ENCODE results near the gene YWHAG. TPM values are rescaled to one million over a fixed set of nuclear protein-coding genes. Genes with fewer than 3 reads are reported as not detected.

Gene YWHAG
- total RNA-seq, 1 experiment from 2014 or later = 241 TPM

DNA sequence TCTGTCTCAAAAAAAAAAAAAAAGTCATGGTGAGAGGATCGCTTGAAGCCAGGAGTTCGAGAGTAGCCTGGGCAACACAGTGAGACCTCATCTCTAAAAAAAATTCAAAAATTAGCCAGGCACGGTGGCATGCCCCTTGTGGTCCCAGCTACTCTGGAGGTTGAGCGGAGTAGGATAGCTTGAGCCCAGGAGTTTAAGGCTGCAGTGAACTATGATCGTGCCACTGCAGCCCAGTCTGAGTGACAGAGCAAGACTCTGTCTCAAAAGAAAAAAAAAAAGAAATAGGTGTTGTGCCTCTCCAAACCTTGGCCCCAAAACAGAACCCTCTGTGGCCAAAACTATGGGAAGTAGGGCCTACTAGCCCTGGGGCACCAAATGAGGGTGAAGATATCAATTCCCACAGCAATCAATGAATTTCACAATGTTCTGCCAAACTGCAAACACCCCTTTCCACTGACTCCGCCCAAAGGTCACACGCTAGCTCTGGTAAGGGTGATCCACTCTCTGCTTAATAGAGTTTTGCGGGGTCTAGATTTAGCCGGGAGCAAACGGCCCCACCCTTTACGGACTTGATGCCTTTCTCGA lies 33.8 kb upstream of the YWHAG start:
- no peak overlapping the region for H3K9ac ChIP-seq (ENCODE audit: extremely low read depth, insufficient read length, low read length)
- H3K23ac ChIP-seq (ENCODE audit: insufficient read length, low read depth, low read length) = no peak overlapping the region
- Mint-ChIP-seq H3K4me3 (peak overlapping the region; percentile 58 to 76), H3K36me3 (ENCODE audit: insufficient read depth in 1 of 3, low read depth in 3 of 3) (peaks cover 2 to 4% (median 4%) of the 10 kb centered on the region in 3 experiments; a peak in 4 of 7 replicates), H3K27ac (peak overlapping the region in 1 of 3 experiments; percentile 83; a peak in 1 of 7 replicates), H3K27me3 (ENCODE audit: low read depth) (peaks cover 2% of the 10 kb centered on the region; the same call in 1 of the 2 replicates), H3K4me1 (peaks cover 33 to 43% of the 10 kb centered on the region in 2 experiments), H3K9me3 (no peaks in the 10 kb centered on the region; a peak in 1 of 5 replicates)
- no peaks in the 10 kb centered on the region for H3K9me3 ChIP-seq (ENCODE audit: control insufficient read depth, low read depth, low read length)
- no peak overlapping the region for H2BK15ac ChIP-seq (ENCODE audit: low read depth, low read length)
- TF ChIP-seq, protein P1, sequence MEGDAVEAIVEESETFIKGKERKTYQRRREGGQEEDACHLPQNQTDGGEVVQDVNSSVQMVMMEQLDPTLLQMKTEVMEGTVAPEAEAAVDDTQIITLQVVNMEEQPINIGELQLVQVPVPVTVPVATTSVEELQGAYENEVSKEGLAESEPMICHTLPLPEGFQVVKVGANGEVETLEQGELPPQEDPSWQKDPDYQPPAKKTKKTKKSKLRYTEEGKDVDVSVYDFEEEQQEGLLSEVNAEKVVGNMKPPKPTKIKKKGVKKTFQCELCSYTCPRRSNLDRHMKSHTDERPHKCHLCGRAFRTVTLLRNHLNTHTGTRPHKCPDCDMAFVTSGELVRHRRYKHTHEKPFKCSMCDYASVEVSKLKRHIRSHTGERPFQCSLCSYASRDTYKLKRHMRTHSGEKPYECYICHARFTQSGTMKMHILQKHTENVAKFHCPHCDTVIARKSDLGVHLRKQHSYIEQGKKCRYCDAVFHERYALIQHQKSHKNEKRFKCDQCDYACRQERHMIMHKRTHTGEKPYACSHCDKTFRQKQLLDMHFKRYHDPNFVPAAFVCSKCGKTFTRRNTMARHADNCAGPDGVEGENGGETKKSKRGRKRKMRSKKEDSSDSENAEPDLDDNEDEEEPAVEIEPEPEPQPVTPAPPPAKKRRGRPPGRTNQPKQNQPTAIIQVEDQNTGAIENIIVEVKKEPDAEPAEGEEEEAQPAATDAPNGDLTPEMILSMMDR (conservative IDR thresholded peaks at IDR 0.05) = no peak
- H4K20me1 ChIP-seq (ENCODE audit: control insufficient read depth, insufficient read depth, insufficient read length) = no peaks in the 10 kb centered on the region
- peak overlapping the region; percentile 6 for H3K18ac ChIP-seq (ENCODE audit: insufficient read length, low read depth, low read length)
- no peak overlapping the region for H2BK20ac ChIP-seq (ENCODE audit: low read depth, low read length, poor library complexity, severe bottlenecking)
- no peak overlapping the region for H2BK12ac ChIP-seq (ENCODE audit: insufficient read length, low read depth, low read length)
- no peak overlapping the region for H3T11ph ChIP-seq (ENCODE audit: low read length)
- no peak overlapping the region for H3K56ac ChIP-seq (ENCODE audit: insufficient read length, low read depth, low read length)
- peak overlapping the region; percentile 14; the same call in 1 of the 2 replicates for H3K14ac ChIP-seq (ENCODE audit: insufficient read depth, low read length)
- H3K27ac ChIP-seq (ENCODE audit: insufficient read length, low read depth, low read length) = no peak overlapping the region
- H3K27me3 ChIP-seq (ENCODE audit: insufficient read depth, low read length) = no peaks in the 10 kb centered on the region
- DNase-seq = no peak
- H3K4me1 ChIP-seq (ENCODE audit: insufficient read depth, low read length) = no peaks in the 10 kb centered on the region
- H3K79me1 ChIP-seq (ENCODE audit: insufficient read depth, low read depth, low read length, poor library complexity, severe bottlenecking) = no peaks in the 10 kb centered on the region
- H2AK5ac ChIP-seq (ENCODE audit: insufficient read length, low read length) = no peak overlapping the region
- H3K79me2 ChIP-seq (ENCODE audit: insufficient read depth, low read length) = no peaks in the 10 kb centered on the region
- H3K4me2 ChIP-seq (ENCODE audit: insufficient read depth, insufficient read length, low read length) = peak overlapping the region; percentile 45
- no peak overlapping the region for H4K5ac ChIP-seq (ENCODE audit: insufficient read length, low read depth, low read length)
- no peak overlapping the region for H4K91ac ChIP-seq (ENCODE audit: insufficient read length, low read depth, low read length)
- no peak overlapping the region for H3K4ac ChIP-seq (ENCODE audit: low read depth, low read length)
- H2BK120ac ChIP-seq (ENCODE audit: low read depth, low read length, poor library complexity, severe bottlenecking) = no peak overlapping the region
- no peak overlapping the region for H2BK5ac ChIP-seq (ENCODE audit: insufficient read length, low read length)
- H2AFZ ChIP-seq (ENCODE audit: low read length) = no peak overlapping the region
- no peak overlapping the region for H4K8ac ChIP-seq (replicated peaks; ENCODE audit: insufficient read length, low read depth, low read length)
- WGBS (ENCODE audit: extremely low coverage, insufficient read length, low lambda C conversion rate) = no CpG with 5 or more reads among the region's 12 CpGs
- peaks cover 6% of the 10 kb centered on the region for H3K23me2 ChIP-seq (ENCODE audit: insufficient read length, low read depth, low read length, poor library complexity, severe bottlenecking)
